HG02840 (cell line): ENCODE measurements around the gene F2RL2.

Source experiments
- ATAC-seq: cut with Tn5 transposase; IDR thresholded peaks from one replicate; pipeline ENCODE4 v1.9.1; 2021; ENCODE audit warnings: mild to moderate bottlenecking, moderate library complexity, moderate number of reproducible peaks; ENCODE audit not compliant: unreplicated experiment, low FRiP score

Gene F2RL2, protein sequence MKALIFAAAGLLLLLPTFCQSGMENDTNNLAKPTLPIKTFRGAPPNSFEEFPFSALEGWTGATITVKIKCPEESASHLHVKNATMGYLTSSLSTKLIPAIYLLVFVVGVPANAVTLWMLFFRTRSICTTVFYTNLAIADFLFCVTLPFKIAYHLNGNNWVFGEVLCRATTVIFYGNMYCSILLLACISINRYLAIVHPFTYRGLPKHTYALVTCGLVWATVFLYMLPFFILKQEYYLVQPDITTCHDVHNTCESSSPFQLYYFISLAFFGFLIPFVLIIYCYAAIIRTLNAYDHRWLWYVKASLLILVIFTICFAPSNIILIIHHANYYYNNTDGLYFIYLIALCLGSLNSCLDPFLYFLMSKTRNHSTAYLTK

GRCh38 chr5:76622973-76623596, at the start of gene F2RL2:
F2RL2 (minus strand) TSS chr5:76623403; CDS start chr5:76623230, 173 bp downstream.
- ATAC-seq: no peak

GRCh38 chr5:76672242-76672641, 49.0 kb upstream of the F2RL2 start:
- ATAC-seq: no peak

- ATAC-seq: no peak
Observed at GRCh38 chr5:76670508-76670907, 47.3 kb upstream of the F2RL2 start.

- no peak for ATAC-seq
Observed at GRCh38 chr5:76669245-76669644, 46.0 kb upstream of the F2RL2 start.

DNA sequence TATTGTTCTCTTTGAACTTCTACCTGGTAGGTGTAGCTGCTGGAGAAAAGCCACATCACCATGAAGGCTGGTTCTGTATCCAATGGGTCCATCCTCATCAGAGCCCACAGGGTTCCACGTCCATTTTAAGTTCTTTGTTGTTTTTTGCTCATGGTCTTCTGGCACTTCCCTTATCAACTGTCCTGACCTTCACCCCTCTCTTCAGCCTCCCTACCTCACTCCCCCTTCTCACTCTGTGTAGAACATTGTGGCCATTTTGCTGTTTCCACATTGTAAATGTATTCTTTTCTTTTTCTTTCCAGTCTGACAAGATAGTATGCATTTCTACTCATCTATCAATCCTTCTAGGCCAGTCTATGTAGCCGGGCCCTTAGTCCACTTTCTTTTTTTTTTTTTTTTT, 44.3 kb upstream of the F2RL2 start:
- ATAC-seq: no peak

DNA sequence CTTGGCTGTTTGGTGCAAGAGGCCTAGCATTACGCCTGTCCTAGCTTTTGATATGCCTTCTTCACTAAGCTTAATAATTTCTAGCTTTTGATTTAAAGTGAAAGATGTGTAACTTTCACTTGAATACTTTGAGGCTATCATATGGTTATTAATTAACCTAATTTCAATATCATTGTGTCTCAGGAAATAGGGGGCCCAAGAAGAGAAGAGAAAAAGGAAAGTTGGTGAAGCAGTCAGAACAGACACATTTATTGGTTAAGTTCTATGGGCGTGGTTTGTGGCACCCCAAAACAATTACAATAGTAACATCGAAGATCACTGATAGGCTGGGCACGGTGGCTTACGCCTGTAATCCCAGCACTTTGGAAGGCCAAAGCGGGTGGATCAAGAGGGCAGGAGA, 40.9 kb upstream of the F2RL2 start:
- ATAC-seq: no peak

- ATAC-seq: no peak
Observed at GRCh38 chr5:76663573-76663972, 40.4 kb upstream of the F2RL2 start.

DNA sequence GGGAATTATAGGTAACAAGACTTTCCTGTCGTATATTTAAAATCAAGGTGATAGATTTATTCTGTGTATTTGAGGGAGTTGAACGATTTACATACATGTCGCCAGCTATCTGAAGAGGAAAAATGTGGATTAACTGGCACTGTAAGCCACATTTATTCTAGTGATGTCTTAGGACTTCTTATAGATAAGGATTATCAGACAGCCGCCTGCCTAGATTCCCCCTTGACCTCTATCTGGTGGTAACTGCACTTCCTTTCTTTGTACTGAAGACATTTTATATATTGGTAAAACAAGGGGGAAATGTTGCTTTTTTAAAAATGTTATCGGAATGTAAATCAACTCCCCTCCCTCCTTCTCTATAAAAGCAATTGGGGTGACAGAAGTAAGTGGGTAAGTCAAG, 39.3 kb upstream of the F2RL2 start:
- ATAC-seq: no peak

DNA sequence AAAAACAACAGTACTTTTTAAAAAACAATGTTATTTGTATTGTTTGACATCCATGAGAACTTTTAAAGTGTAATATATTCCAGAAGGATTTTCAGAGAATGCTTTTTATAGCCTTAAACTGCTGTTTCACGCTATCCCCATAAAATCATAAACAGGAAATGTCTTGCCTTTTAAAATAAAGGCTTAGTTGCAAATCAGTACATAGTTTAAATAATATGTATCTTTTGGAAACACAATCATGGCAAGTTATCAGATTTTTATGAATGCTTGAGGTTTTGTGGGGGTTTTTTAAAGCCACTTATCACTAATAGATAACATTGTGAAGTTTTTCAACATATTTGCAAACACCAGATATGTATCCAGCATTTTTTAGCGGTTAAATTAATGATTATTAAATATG, 37.2 kb upstream of the F2RL2 start:
- ATAC-seq: no peak

DNA sequence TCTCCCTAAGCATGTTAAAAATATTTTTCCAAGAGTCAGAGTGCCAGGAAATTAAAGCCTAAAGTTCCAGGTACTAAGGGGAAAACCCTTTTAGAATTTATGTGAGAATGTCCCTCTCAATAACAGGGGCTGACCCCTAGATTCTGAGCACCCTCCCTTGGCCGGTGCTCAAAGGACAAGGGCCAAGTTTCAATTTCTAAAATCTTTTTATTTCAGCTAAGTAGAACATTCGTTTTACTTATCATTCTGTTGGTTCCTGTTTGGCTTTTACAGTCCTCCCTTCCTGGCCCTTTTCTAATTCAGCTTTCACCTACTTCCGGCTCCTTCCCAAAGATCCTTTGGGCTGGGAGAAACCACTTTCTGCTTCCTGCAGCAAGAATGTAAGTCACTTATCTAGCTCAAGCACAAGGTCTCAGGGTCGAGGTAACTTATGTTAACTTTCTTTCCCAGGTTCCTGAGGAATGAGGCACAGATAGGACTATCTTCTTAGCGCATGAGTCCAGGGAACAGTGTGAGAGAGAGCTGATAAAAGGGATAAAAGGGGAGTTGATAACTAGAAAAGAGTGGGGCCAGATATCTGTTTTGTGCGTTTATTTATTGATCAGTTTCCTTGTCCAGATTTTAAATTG, 34.6 kb upstream of the F2RL2 start:
- no peak for ATAC-seq

- ATAC-seq: no peak
Observed at GRCh38 chr5:76657091-76657490, 33.9 kb upstream of the F2RL2 start.

- ATAC-seq: no peak
Observed at GRCh38 chr5:76652809-76653414, 29.7 kb upstream of the F2RL2 start.

- ATAC-seq: no peak
Observed at GRCh38 chr5:76649140-76649539, 25.9 kb upstream of the F2RL2 start.

GRCh38 chr5:76643371-76643770, 20.2 kb upstream of the F2RL2 start:
- no peak for ATAC-seq

GRCh38 chr5:76642390-76643040, 19.3 kb upstream of the F2RL2 start:
- no peak for ATAC-seq

- no peak for ATAC-seq
Observed at GRCh38 chr5:76641514-76642120, 18.4 kb upstream of the F2RL2 start.

DNA sequence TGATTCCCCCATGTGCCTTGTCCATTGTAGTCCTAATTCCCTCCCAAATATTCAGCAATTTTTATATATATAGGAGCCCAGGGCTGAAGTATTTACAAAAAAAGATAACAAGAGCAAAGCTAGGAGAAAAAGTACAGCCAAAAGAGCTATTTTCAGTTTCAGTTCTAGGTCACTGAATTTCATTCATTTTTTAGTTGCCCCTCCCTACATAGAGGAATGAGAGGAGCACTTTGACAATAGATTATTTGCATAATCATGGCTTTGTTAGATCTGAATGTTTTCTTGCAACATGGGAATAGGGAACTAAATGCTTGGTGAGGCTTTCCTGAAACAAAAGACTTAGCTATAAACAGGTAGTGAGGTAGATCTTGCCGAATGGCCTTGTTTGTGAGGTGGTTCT, 15.3 kb upstream of the F2RL2 start:
- no peak for ATAC-seq

DNA sequence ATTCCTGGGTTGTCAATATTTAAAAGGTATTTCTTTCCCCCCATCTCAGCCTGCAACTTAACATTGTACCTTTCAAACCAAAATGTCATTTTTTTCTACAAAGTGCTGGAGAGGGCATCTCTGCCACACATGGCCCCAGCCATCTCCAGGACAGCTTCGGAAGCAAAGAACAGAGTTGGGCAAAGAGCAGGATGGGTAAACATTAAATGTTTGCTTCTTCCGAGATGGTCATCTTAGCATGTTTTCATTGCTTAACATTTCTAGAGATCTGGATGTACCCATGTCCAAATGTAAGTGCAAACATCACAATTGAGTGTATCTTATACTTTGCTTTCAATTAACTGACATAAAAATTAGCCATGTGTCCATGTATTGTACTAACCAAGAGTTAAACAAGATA, 14.3 kb upstream of the F2RL2 start:
- no peak for ATAC-seq

GRCh38 chr5:76634661-76635060, 11.5 kb upstream of the F2RL2 start:
- ATAC-seq: no peak

- no peak for ATAC-seq
Observed at GRCh38 chr5:76626738-76627137, 3.5 kb upstream of the F2RL2 start.
